Activated CD8-positive, alpha-beta T cell treated with anti-CD3 and anti-CD28 coated beads, Interleukin-2, amount 10 ng/mL, durations not matched to agents 7 days and 5 days (primary cell): ENCODE results near the gene ERO1A. TPM values are rescaled to one million over a fixed set of nuclear protein-coding genes. Genes with fewer than 3 reads are reported as not detected.

ENCODE experiments used
- ATAC-seq: fragments of 150-1000 bp; cut with Tn5 transposase; one replicate; pipeline ENCODE4 v1.10.0; 2021; ENCODE audit warnings: moderate library complexity
- CTCF ChIA-PET: fragments of 350-600 bp; sonication (Branson Sonifier 250); formaldehyde crosslinking; loops from one replicate; lab custom pipeline; 2021; ENCODE audit warnings: antibody characterized with exemption; lab: Charles Lee
- POLR2A ChIA-PET: fragments of 350-600 bp; sonication (Branson Sonifier 250); formaldehyde crosslinking; loops from one replicate; lab custom pipeline; 2021; ENCODE audit warnings: antibody characterized with exemption; lab: Charles Lee
- DNase-seq: peaks from one replicate; pipeline ENCODE4 v3.0.0-alpha.2; 2020
- H3K27ac Mint-ChIP-seq: one replicate; pipeline ENCODE4 v1.8.0; 2021; ENCODE audit warnings: mild to moderate bottlenecking, mixed read lengths
- H3K27me3 Mint-ChIP-seq: one replicate; pipeline ENCODE4 v1.8.0; 2021; ENCODE audit warnings: low read depth, mixed read lengths
- H3K36me3 Mint-ChIP-seq: one replicate; pipeline ENCODE4 v1.8.0; 2021; ENCODE audit warnings: low read depth, mixed read lengths
- H3K4me1 Mint-ChIP-seq: one replicate; pipeline ENCODE4 v1.8.0; 2021; ENCODE audit warnings: low read depth, mixed read lengths
- H3K4me3 Mint-ChIP-seq: one replicate; pipeline ENCODE4 v1.8.0; 2021; ENCODE audit warnings: mild to moderate bottlenecking, mixed read lengths
- H3K9me3 Mint-ChIP-seq: one replicate; pipeline ENCODE4 v1.8.0; 2022; ENCODE audit warnings: mixed read lengths; ENCODE audit not compliant: insufficient read depth
- total RNA-seq, 2 experiments: library from RNA; stranded (reverse); gene quantifications; one replicate each; pipeline ENCODE4 v1.2.3, GENCODE V29; 2021

Gene ERO1A
- total RNA-seq, 2 experiments from 2014 or later, result 198 to 200 TPM

- peaks cover 11% of the 10 kb centered on the region for H3K4me1 Mint-ChIP-seq
Measured at GRCh38 chr14:52700701-52701172, 5.4 kb upstream of the ERO1A start.

GRCh38 chr14:52694761-52695480, 437 bp downstream of the ERO1A start:
- Mint-ChIP-seq H3K4me1 (peaks cover 42% of the 10 kb centered on the region), H3K27me3 (no peaks in the 10 kb centered on the region), H3K27ac (peak overlapping the region; percentile 99), H3K4me3 (peak overlapping the region; percentile 99), H3K9me3 (no peaks in the 10 kb centered on the region), H3K36me3 (peaks cover 39% of the 10 kb centered on the region)
- ATAC-seq (peak; percentile 71), DNase-seq (peak; percentile 87)
- ChIA-PET CTCF (interaction anchor here (1.7 kb wide), 1 partner anchor 15 kb away, joined by 5 read pairs; no protein-coding TSS in a partner anchor), POLR2A (interaction anchor here (0.6 to 2.8 kb wide), 14 partner anchors 9 to 458 kb away, joined by 3 to 29 read pairs (median 3); partner anchors contain the start of genes DDHD1, GPR137C, PSMC6 and STYX)

More at GRCh38 chr14:52700701-52701172, 5.4 kb upstream of the ERO1A start:
- ChIA-PET POLR2A (interaction anchor here (1.3 kb wide), 1 partner anchor 9 kb away, joined by 3 read pairs; no protein-coding TSS in a partner anchor), CTCF (interaction anchor here (1.5 kb wide), 1 partner anchor 27 kb away, joined by 3 read pairs; no protein-coding TSS in a partner anchor)
- no peak for ATAC-seq
- no peaks in the 10 kb centered on the region for H3K27me3 Mint-ChIP-seq
- H3K9me3 Mint-ChIP-seq, result no peaks in the 10 kb centered on the region
- no peak overlapping the region for H3K4me3 Mint-ChIP-seq
- DNase-seq, result no peak
- H3K27ac Mint-ChIP-seq, result no peak overlapping the region
- no peaks in the 10 kb centered on the region for H3K36me3 Mint-ChIP-seq

- ChIA-PET CTCF (interaction anchor here (1.7 kb wide), 1 partner anchor 14 kb away, joined by 5 read pairs; no protein-coding TSS in a partner anchor), POLR2A (interaction anchor here (0.6 to 0.8 kb wide), 2 partner anchors 98 to 381 kb away, joined by 3 read pairs; partner anchors contain the start of gene GNPNAT1)
- Mint-ChIP-seq H3K36me3 (peaks cover 47% of the 10 kb centered on the region), H3K9me3 (no peaks in the 10 kb centered on the region), H3K4me1 (peaks cover 53% of the 10 kb centered on the region), H3K4me3 (peak overlapping the region; percentile 74), H3K27ac (peak overlapping the region; percentile 66), H3K27me3 (no peaks in the 10 kb centered on the region)
- ATAC-seq (no peak), DNase-seq (no peak)
Measured at GRCh38 chr14:52693532-52693931, 1.8 kb downstream of the ERO1A start.

GRCh38 chr14:52693036-52693435, 2.3 kb downstream of the ERO1A start:
- no peaks in the 10 kb centered on the region for H3K9me3 Mint-ChIP-seq
- peaks cover 52% of the 10 kb centered on the region for H3K36me3 Mint-ChIP-seq
- POLR2A ChIA-PET, result interaction anchor here (0.6 to 1.5 kb wide), 4 partner anchors 13 to 380 kb away, joined by 3 to 7 read pairs (median 3); partner anchors contain the start of gene GNPNAT1
- H3K27ac Mint-ChIP-seq, result peak overlapping the region; percentile 66
- CTCF ChIA-PET, result interaction anchor here (1.7 kb wide), 1 partner anchor 13 kb away, joined by 5 read pairs; no protein-coding TSS in a partner anchor
- DNase-seq (no peak), ATAC-seq (no peak)
- H3K4me3 Mint-ChIP-seq, result peak overlapping the region; percentile 74
- peaks cover 58% of the 10 kb centered on the region for H3K4me1 Mint-ChIP-seq
- no peaks in the 10 kb centered on the region for H3K27me3 Mint-ChIP-seq

- POLR2A ChIA-PET, result interaction anchor here (0.6 to 1.6 kb wide), 8 partner anchors 12 to 375 kb away, joined by 3 to 7 read pairs (median 4); partner anchors contain the start of genes GPR137C and TXNDC16
Measured at GRCh38 chr14:52692248-52692962, 3.0 kb downstream of the ERO1A start.

GRCh38 chr14:52690983-52691760, 4.2 kb downstream of the ERO1A start:
- H3K9me3 Mint-ChIP-seq, result no peaks in the 10 kb centered on the region
- peak overlapping the region; percentile 51 for H3K4me3 Mint-ChIP-seq
- ATAC-seq (no peak), DNase-seq (no peak)
- no peaks in the 10 kb centered on the region for H3K27me3 Mint-ChIP-seq
- CTCF ChIA-PET, result interaction anchor here (1.2 to 1.6 kb wide), 2 partner anchors 20 to 51 kb away, joined by 4 to 6 read pairs; no protein-coding TSS in a partner anchor
- peak overlapping the region; percentile 18 for H3K27ac Mint-ChIP-seq
- POLR2A ChIA-PET, result interaction anchor here (0.9 to 1.6 kb wide), 5 partner anchors 13 to 374 kb away, joined by 3 to 7 read pairs (median 5); no protein-coding TSS in a partner anchor
- H3K4me1 Mint-ChIP-seq, result peaks cover 74% of the 10 kb centered on the region
- peaks cover 60% of the 10 kb centered on the region for H3K36me3 Mint-ChIP-seq

More at GRCh38 chr14:52692248-52692962, 3.0 kb downstream of the ERO1A start:
- peak; percentile 76 for DNase-seq
- Mint-ChIP-seq H3K4me3 (peak overlapping the region; percentile 51), H3K4me1 (peaks cover 64% of the 10 kb centered on the region), H3K27ac (peak overlapping the region; percentile 69), H3K9me3 (no peaks in the 10 kb centered on the region), H3K36me3 (peaks cover 55% of the 10 kb centered on the region), H3K27me3 (no peaks in the 10 kb centered on the region)
- CTCF ChIA-PET, result interaction anchor here (1.0 to 1.6 kb wide), 3 partner anchors 12 to 50 kb away, joined by 4 to 6 read pairs (median 6); no protein-coding TSS in a partner anchor
- peak; percentile 31 for ATAC-seq

- Mint-ChIP-seq H3K36me3 (peaks cover 41% of the 10 kb centered on the region), H3K4me3 (no peak overlapping the region), H3K27me3 (no peaks in the 10 kb centered on the region), H3K9me3 (no peaks in the 10 kb centered on the region), H3K4me1 (peaks cover 61% of the 10 kb centered on the region), H3K27ac (no peak overlapping the region)
- CTCF ChIA-PET, result no interaction called here
- DNase-seq, result no peak
- POLR2A ChIA-PET, result no interaction called here
- ATAC-seq, result no peak
Measured at GRCh38 chr14:52686176-52686575, 9.2 kb downstream of the ERO1A start.

- POLR2A ChIA-PET, result no interaction called here
- ATAC-seq (no peak), DNase-seq (no peak)
- Mint-ChIP-seq H3K4me1 (peaks cover 44% of the 10 kb centered on the region), H3K27ac (peak overlapping the region; percentile 44), H3K36me3 (peaks cover 42% of the 10 kb centered on the region), H3K4me3 (no peak overlapping the region), H3K27me3 (no peaks in the 10 kb centered on the region), H3K9me3 (no peaks in the 10 kb centered on the region)
- CTCF ChIA-PET, result interaction anchor here (0.7 kb wide), 1 partner anchor 34 kb away, joined by 3 read pairs; no protein-coding TSS in a partner anchor
Measured at GRCh38 chr14:52683985-52684520, 11.3 kb downstream of the ERO1A start.

- no peak overlapping the region for H3K4me3 Mint-ChIP-seq
- ATAC-seq (no peak), DNase-seq (no peak)
- peaks cover 51% of the 10 kb centered on the region for H3K36me3 Mint-ChIP-seq
- H3K9me3 Mint-ChIP-seq, result no peaks in the 10 kb centered on the region
- H3K27ac Mint-ChIP-seq, result no peak overlapping the region
- no peaks in the 10 kb centered on the region for H3K27me3 Mint-ChIP-seq
- H3K4me1 Mint-ChIP-seq, result peaks cover 8% of the 10 kb centered on the region
- CTCF ChIA-PET, result interaction anchor here (1.6 kb wide), 1 partner anchor 11 kb away, joined by 4 read pairs; no protein-coding TSS in a partner anchor
- POLR2A ChIA-PET, result interaction anchor here (0.6 kb wide), 1 partner anchor 54 kb away, joined by 4 read pairs; no protein-coding TSS in a partner anchor
Measured at GRCh38 chr14:52678591-52678990, 16.8 kb downstream of the ERO1A start.

GRCh38 chr14:52663850-52664249, 31.5 kb downstream of the ERO1A start:
- Mint-ChIP-seq H3K27me3 (no peaks in the 10 kb centered on the region), H3K4me3 (no peak overlapping the region), H3K4me1 (peaks cover 3% of the 10 kb centered on the region), H3K27ac (no peak overlapping the region), H3K9me3 (no peaks in the 10 kb centered on the region), H3K36me3 (peaks cover 48% of the 10 kb centered on the region)
- ATAC-seq (no peak), DNase-seq (no peak)
- CTCF ChIA-PET, result no interaction called here
- POLR2A ChIA-PET, result no interaction called here
